Neuronal stem cell (in vitro differentiated cells): ENCODE measurements around the gene DTX3L. TPM values are rescaled to one million over a fixed set of nuclear protein-coding genes. Genes with fewer than 3 reads are reported as not detected.

ENCODE experiments used
- DNase-seq: peaks from one replicate; pipeline ENCODE4 v3.0.0-alpha.2; 2013; ENCODE audit warnings: low spot score
- H2AFZ ChIP-seq: one replicate; pipeline ENCODE4 v1.6.1; 2013; ENCODE audit warnings: mild to moderate bottlenecking, low read length, inconsistent platforms
- H2AK5ac ChIP-seq: 2 replicates; pipeline ENCODE4 v1.6.1; 2013; ENCODE audit warnings: low read depth, mild to moderate bottlenecking, inconsistent platforms, low read length, moderate library complexity, mixed read lengths
- H2BK120ac ChIP-seq: 2 replicates; pipeline ENCODE4 v1.6.1; 2013; ENCODE audit warnings: low read depth, mild to moderate bottlenecking, inconsistent platforms, low read length, moderate library complexity, mixed read lengths
- H2BK12ac ChIP-seq: one replicate; pipeline ENCODE4 v1.6.1; 2013; ENCODE audit warnings: low read length, inconsistent platforms
- H2BK15ac ChIP-seq: 2 replicates; pipeline ENCODE4 v1.6.1; 2013; ENCODE audit warnings: mild to moderate bottlenecking, low read length, inconsistent platforms, mixed read lengths
- H2BK5ac ChIP-seq: one replicate; pipeline ENCODE4 v1.6.1; 2013; ENCODE audit warnings: inconsistent platforms, mild to moderate bottlenecking, low read length, moderate library complexity
- H3K14ac ChIP-seq: one replicate; pipeline ENCODE4 v1.6.1; 2013; ENCODE audit warnings: low read length, inconsistent platforms
- H3K18ac ChIP-seq: 2 replicates; pipeline ENCODE4 v1.6.1; 2013; ENCODE audit warnings: low read length, inconsistent platforms
- H3K23ac ChIP-seq: 2 replicates; pipeline ENCODE4 v1.6.1; 2013; ENCODE audit warnings: low read depth, mild to moderate bottlenecking, mixed read lengths, low read length, inconsistent platforms; ENCODE audit not compliant: poor library complexity
- H3K27ac ChIP-seq: replicated peaks from 3 replicates; pipeline ENCODE4 v1.5.1; 2013; ENCODE audit warnings: low read length, inconsistent platforms
- H3K27me3 ChIP-seq, 3 experiments: 2 replicates each; pipeline ENCODE4 v1.6.1; 2013; ENCODE audit warnings: low read length in 3 of 3, mild to moderate bottlenecking in 2 of 3, inconsistent platforms in 1 of 3, low read depth in 1 of 3, mixed read lengths in 1 of 3, moderate library complexity in 1 of 3; ENCODE audit not compliant: control insufficient read depth in 3 of 3, insufficient read depth in 3 of 3
- H3K36me3 ChIP-seq, 2 donors: replicated peaks in 1 of 2; 2 replicates each; pipeline ENCODE4 v1.6.1; 2013; ENCODE audit warnings: low read length in 2 of 2; ENCODE audit not compliant: control insufficient read depth in 2 of 2, insufficient read depth in 2 of 2
- H3K4ac ChIP-seq: 2 replicates; pipeline ENCODE4 v1.6.1; 2013; ENCODE audit warnings: inconsistent platforms, mild to moderate bottlenecking, low read length, moderate library complexity
- H3K4me1 ChIP-seq, 2 donors: 1 replicate in 1 of 2; 2 replicates in 1 of 2; pipeline ENCODE4 v1.6.1; 2013; ENCODE audit warnings: low read length in 2 of 2, low read depth in 1 of 2; ENCODE audit not compliant: control insufficient read depth in 2 of 2, insufficient read depth in 1 of 2
- H3K4me2 ChIP-seq: one replicate; pipeline ENCODE4 v1.6.1; 2013; ENCODE audit warnings: mild to moderate bottlenecking, low read length, inconsistent platforms; ENCODE audit not compliant: insufficient read depth, poor library complexity, severe bottlenecking
- H3K4me3 ChIP-seq, 2 donors: 2 replicates each; pipeline ENCODE4 v1.5.1; 2013; ENCODE audit warnings: low read length in 2 of 2, mild to moderate bottlenecking in 2 of 2, inconsistent platforms in 1 of 2, moderate library complexity in 1 of 2
- H3K79me1 ChIP-seq: one replicate; pipeline ENCODE4 v1.6.1; 2013; ENCODE audit warnings: low read depth, mild to moderate bottlenecking, inconsistent platforms, low read length, moderate library complexity
- H3K9ac ChIP-seq: one replicate; pipeline ENCODE4 v1.6.1; 2013; ENCODE audit warnings: mild to moderate bottlenecking, low read depth, low read length, inconsistent platforms; ENCODE audit not compliant: poor library complexity
- H3K9me3 ChIP-seq, 2 donors: replicated peaks in 1 of 2; 2 replicates each; pipeline versions ENCODE3 to v1.6.1; 2013; ENCODE audit warnings: low read length in 2 of 2, mild to moderate bottlenecking in 2 of 2, inconsistent platforms in 1 of 2, low read depth in 1 of 2, mixed read lengths in 1 of 2, moderate library complexity in 1 of 2; ENCODE audit not compliant: control insufficient read depth in 2 of 2, insufficient read depth in 1 of 2
- H4K8ac ChIP-seq: one replicate; pipeline ENCODE4 v1.6.1; 2013; ENCODE audit warnings: low read depth, mild to moderate bottlenecking, inconsistent platforms, low read length, moderate library complexity
- H4K91ac ChIP-seq: one replicate; pipeline ENCODE4 v1.6.1; 2013; ENCODE audit warnings: low read length, low read depth, mild to moderate bottlenecking, inconsistent platforms; ENCODE audit not compliant: poor library complexity
- WGBS, 2 donors: extraction: QIAGEN DNeasy Blood & Tissue Kit; methylation state at CpG; one replicate each; pipeline ENCODE4 v1.1.7; 2013; ENCODE audit warnings: missing lambda C conversion rate in 2 of 2, mixed read lengths in 1 of 2; ENCODE audit not compliant: insufficient read length in 2 of 2, insufficient replicate concordance in 1 of 2; ENCODE audit errors: extremely low coverage in 2 of 2; 5-methylcytosine and 5-hydroxymethylcytosine counted together
- polyA plus RNA-seq, 2 experiments: library from polyadenylated mRNA; stranded (reverse); fragments of 200-250 nt; gene quantifications; one replicate each; pipeline ENCODE4 v1.2.3, GENCODE V29; 2013

The DTX3L gene
- polyA plus RNA-seq (2013, experiment 1 of 2) = 1.2 TPM
- polyA plus RNA-seq (2013, experiment 2 of 2) = 1.3 TPM

GRCh38 chr3:122564155-122564912 lies at the start of gene DTX3L, which contains the start of gene PARP9:
DTX3L (plus strand) TSS chr3:122564338; CDS start chr3:122564427, 89 bp downstream.
PARP9 (minus strand) TSS chr3:122564300; CDS start chr3:122559620, 4,680 bp downstream.
- Histone ChIP-seq H2AK5ac (no peak within 1 kb of the TSS), H4K8ac (no peak within 1 kb of the TSS), H2BK5ac (no peak within 1 kb of the TSS), H3K27me3 (no peaks in the 10 kb centered on the region), H2BK12ac (no peak within 1 kb of the TSS), H3K27ac (no peak within 1 kb of the TSS), H3K79me1 (no peaks in the 10 kb centered on the region), H3K4ac (no peak within 1 kb of the TSS), H4K91ac (peak within 1 kb of the TSS; percentile 90), H3K36me3 (peaks cover 0 to 36% of the 10 kb centered on the region in 2 donors), H2AFZ (peak within 1 kb of the TSS; percentile 100), H2BK15ac (peak within 1 kb of the TSS; percentile 99), H3K9ac (peak within 1 kb of the TSS; percentile 78), H3K23ac (peak within 1 kb of the TSS; percentile 95), H3K9me3 (no peaks in the 10 kb centered on the region), H3K4me3 (peak within 1 kb of the TSS; percentile 77 to 79), H3K14ac (no peak within 1 kb of the TSS), H3K18ac (peak within 1 kb of the TSS; percentile 96), H2BK120ac (peak within 1 kb of the TSS; percentile 52), H3K4me2 (peak within 1 kb of the TSS; percentile 84), H3K4me1 (peaks cover 1 to 4% of the 10 kb centered on the region in 2 donors)
- peak; percentile 37 for DNase-seq
- no CpG with 5 or more reads among the region's 56 CpGs for WGBS, 2 donors

DNA sequence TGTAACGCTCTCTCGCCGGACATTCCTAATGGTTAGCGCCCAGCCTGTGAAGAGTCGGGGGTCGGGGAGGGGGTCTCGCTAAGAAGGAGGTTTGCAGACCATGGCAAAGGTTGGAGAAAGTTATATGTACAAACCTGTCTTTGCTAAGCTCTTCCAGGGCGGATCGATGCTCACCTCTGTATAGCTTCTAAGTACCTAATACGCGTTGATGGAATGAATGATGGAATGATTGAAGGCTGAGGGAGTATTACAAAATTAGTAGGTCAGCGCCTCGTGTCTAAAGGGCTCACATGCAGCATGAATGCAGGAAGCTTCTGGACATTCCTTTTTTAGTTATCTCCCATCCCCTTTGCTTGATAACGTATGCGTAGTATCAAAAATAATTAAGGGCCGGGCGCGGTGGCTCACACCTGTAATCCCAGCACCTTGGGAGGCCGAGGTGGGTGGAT lies 49.1 kb upstream of the DTX3L start:
- Histone ChIP-seq H4K8ac (no peak overlapping the region), H3K18ac (no peak overlapping the region), H3K4me3 (peak overlapping the region in 1 of 2 donors; percentile 79), H3K4ac (no peak overlapping the region), H2AFZ (peak overlapping the region; percentile 92), H2BK120ac (no peak overlapping the region), H3K4me1 (peaks cover 4 to 5% of the 10 kb centered on the region in 2 donors), H2BK15ac (no peak overlapping the region), H3K27me3 (peaks cover 0 to 6% (median 0%) of the 10 kb centered on the region in 3 experiments), H2BK5ac (no peak overlapping the region), H3K9me3 (peaks cover 0 to 4% of the 10 kb centered on the region in 2 donors), H2BK12ac (no peak overlapping the region), H3K14ac (no peak overlapping the region), H3K36me3 (peaks cover 0 to 11% of the 10 kb centered on the region in 2 donors), H3K27ac (no peak overlapping the region), H4K91ac (no peak overlapping the region), H3K23ac (no peak overlapping the region), H3K4me2 (peak overlapping the region; percentile 59), H3K79me1 (peaks cover 6% of the 10 kb centered on the region), H2AK5ac (no peak overlapping the region), H3K9ac (no peak overlapping the region)
- WGBS, 2 donors = no CpG with 5 or more reads among the region's 19 CpGs
- DNase-seq = no peak

- Histone ChIP-seq H3K14ac (no peak overlapping the region), H4K91ac (no peak overlapping the region), H2BK120ac (no peak overlapping the region), H3K36me3 (peaks cover 0 to 5% of the 10 kb centered on the region in 2 donors), H3K27ac (no peak overlapping the region), H2BK15ac (no peak overlapping the region), H3K18ac (no peak overlapping the region), H2BK12ac (no peak overlapping the region), H2BK5ac (no peak overlapping the region), H3K4ac (no peak overlapping the region), H2AK5ac (no peak overlapping the region), H2AFZ (peak overlapping the region; percentile 77), H3K27me3 (peaks cover 0 to 6% (median 0%) of the 10 kb centered on the region in 3 experiments), H3K4me2 (no peak overlapping the region), H3K9ac (no peak overlapping the region), H3K4me3 (no peak overlapping the region), H3K4me1 (peaks cover 4 to 5% of the 10 kb centered on the region in 2 donors), H3K79me1 (peaks cover 6% of the 10 kb centered on the region), H3K23ac (no peak overlapping the region), H3K9me3 (no peaks in the 10 kb centered on the region), H4K8ac (no peak overlapping the region)
- no CpG with 5 or more reads among the region's 3 CpGs for WGBS, 2 donors
- no peak for DNase-seq
These were observed 48.3 kb upstream of the DTX3L start for GRCh38 chr3:122515870-122516269.

GRCh38 chr3:122516846-122517360 lies 47.2 kb upstream of the DTX3L start:
- Histone ChIP-seq H3K4me2 (no peak overlapping the region), H3K18ac (no peak overlapping the region), H2BK12ac (no peak overlapping the region), H3K27ac (no peak overlapping the region), H2AK5ac (no peak overlapping the region), H3K14ac (no peak overlapping the region), H3K79me1 (peaks cover 6% of the 10 kb centered on the region), H2BK120ac (no peak overlapping the region), H3K36me3 (peaks cover 0 to 4% of the 10 kb centered on the region in 2 donors), H4K8ac (no peak overlapping the region), H2BK5ac (no peak overlapping the region), H3K9me3 (no peaks in the 10 kb centered on the region), H3K23ac (no peak overlapping the region), H4K91ac (no peak overlapping the region), H3K4ac (no peak overlapping the region), H2AFZ (peak overlapping the region; percentile 77), H3K27me3 (peaks cover 0 to 6% (median 0%) of the 10 kb centered on the region in 3 experiments), H3K9ac (no peak overlapping the region), H2BK15ac (no peak overlapping the region), H3K4me3 (no peak overlapping the region), H3K4me1 (peaks cover 2 to 4% of the 10 kb centered on the region in 2 donors)
- DNase-seq = no peak
- WGBS, 2 donors = no CpG with 5 or more reads among the region's 6 CpGs
